HG02973 (cell line): ENCODE measurements around the gene TCEA2.
"Not testable (repeated sequence)": the region's sequence is repeated elsewhere in the genome, so short reads cannot be mapped to it uniquely, and the experiment has no call there.

Experiments
- ATAC-seq: cut with Tn5 transposase; IDR thresholded peaks from one replicate; pipeline ENCODE4 v1.9.1; 2021; ENCODE audit warnings: moderate library complexity; ENCODE audit not compliant: unreplicated experiment

TCEA2 gene

GRCh38 chr20:64105846-64106434 lies 42.9 kb downstream of the TCEA2 start:
- no peak for ATAC-seq

GRCh38 chr20:64106435-64106961 lies 43.5 kb downstream of the TCEA2 start:
- no peak for ATAC-seq

GRCh38 chr20:64106981-64107735 lies 44.2 kb downstream of the TCEA2 start, which contains the start of gene NPBWR2:
Gene NPBWR2, minus strand, starts transcription at chr20:64107565. Its CDS starts 734 bp downstream, at chr20:64106831.
- no peak for ATAC-seq

GRCh38 chr20:64107736-64108457 lies 44.9 kb downstream of the TCEA2 start:
- ATAC-seq = no peak

- no peak for ATAC-seq
These were observed 46.0 kb downstream of the TCEA2 start for GRCh38 chr20:64108731-64109681.

- ATAC-seq = no peak
These were observed 46.9 kb downstream of the TCEA2 start for GRCh38 chr20:64109831-64110391.

GRCh38 chr20:64110411-64111068 lies 47.5 kb downstream of the TCEA2 start:
- ATAC-seq = no peak

GRCh38 chr20:64111841-64112641 lies 49.0 kb downstream of the TCEA2 start:
- ATAC-seq = no peak

GRCh38 chr20:64112691-64113443 lies 49.9 kb downstream of the TCEA2 start:
- no peak for ATAC-seq

- ATAC-seq = no peak
These were observed 50.4 kb downstream of the TCEA2 start for GRCh38 chr20:64113444-64113775.

- ATAC-seq = no peak
These were observed 50.9 kb downstream of the TCEA2 start for GRCh38 chr20:64113796-64114355.

GRCh38 chr20:64114356-64114971 lies 51.5 kb downstream of the TCEA2 start:
- ATAC-seq = no peak

GRCh38 chr20:64115171-64115911 lies 52.3 kb downstream of the TCEA2 start:
- ATAC-seq = no peak

GRCh38 chr20:64116016-64116415 lies 53.0 kb downstream of the TCEA2 start:
- ATAC-seq = no peak

GRCh38 chr20:64116541-64117431 lies 53.8 kb downstream of the TCEA2 start:
- no peak for ATAC-seq

- not testable (repeated sequence) for ATAC-seq
These were observed 54.4 kb downstream of the TCEA2 start for GRCh38 chr20:64117432-64117777.
